Measurements from ENCODE around the gene SCAMP4.
A peak's percentile ranks its signal among the peaks of the same experiment; 100 is the strongest.
"Not testable (repeated sequence)": the region's sequence is repeated elsewhere in the genome, so short reads cannot be mapped to it uniquely, and the experiment has no call there.

SCAMP4 gene

GRCh38 chr19:1875265-1875645 lies 29.9 kb upstream of the SCAMP4 start:
- Histone ChIP-seq H3K4me3 (ENCODE audit: low read depth, low read length) (peak overlapping the region; percentile 95), H3K4me1 (ENCODE audit: control insufficient read depth in 1 of 2, insufficient read depth in 2 of 2, low read length in 2 of 2) (peaks cover 10 to 11% of the 10 kb centered on the region in 2 experiments), H3K27ac (ENCODE audit: low read depth, low read length) (peak overlapping the region; percentile 42), H3K36me3 (ENCODE audit: control insufficient read depth in 1 of 2, insufficient read depth in 2 of 2, low read length in 2 of 2) (peaks cover 17 to 29% of the 10 kb centered on the region in 2 experiments), H3K4ac (ENCODE audit: low read depth, low read length) (peak overlapping the region; percentile 69), H3K9ac (ENCODE audit: low read length) (peak overlapping the region; percentile 94), H3K79me2 (ENCODE audit: control insufficient read depth, insufficient read depth, low read length, poor library complexity) (peaks cover 14% of the 10 kb centered on the region), H3K4me2 (ENCODE audit: low read length) (peak overlapping the region; percentile 70)
- H3K9me3 ChIP-seq (ENCODE audit: insufficient read depth, low read depth, low read length); H4K8ac ChIP-seq (ENCODE audit: low read depth, low read length); H3K27me3 ChIP-seq (ENCODE audit: insufficient read depth, low read length); H2BK12ac ChIP-seq (ENCODE audit: low read length); H4K12ac ChIP-seq (ENCODE audit: low read depth, low read length); H4K91ac ChIP-seq (ENCODE audit: low read depth, low read length); H2BK120ac ChIP-seq (ENCODE audit: insufficient read depth, low read length, poor library complexity); H3K18ac ChIP-seq (ENCODE audit: low read length); H3K23ac ChIP-seq (ENCODE audit: low read length); H2BK5ac ChIP-seq (ENCODE audit: low read depth, low read length, poor library complexity); H2AFZ ChIP-seq (ENCODE audit: insufficient read depth, low read length, poor library complexity); DNase-seq; H2AK5ac ChIP-seq (ENCODE audit: low read length); H3K14ac ChIP-seq (ENCODE audit: low read length); H3K79me1 ChIP-seq (ENCODE audit: low read length): not testable (repeated sequence)
- no CpG with 5 or more reads among the region's 11 CpGs for WGBS (ENCODE audit: extremely low coverage, insufficient coverage, insufficient read length)

- Histone ChIP-seq H3K9ac (ENCODE audit: low read length) (peak overlapping the region; percentile 94), H3K79me1 (ENCODE audit: low read length) (peaks cover 10% of the 10 kb centered on the region), H3K36me3 (ENCODE audit: control insufficient read depth in 1 of 2, insufficient read depth in 2 of 2, low read length in 2 of 2) (peaks cover 20 to 33% of the 10 kb centered on the region in 2 experiments), H3K79me2 (ENCODE audit: control insufficient read depth, insufficient read depth, low read length, poor library complexity) (peaks cover 14% of the 10 kb centered on the region), H2BK120ac (ENCODE audit: insufficient read depth, low read length, poor library complexity) (peak overlapping the region; percentile 34), H3K27ac (ENCODE audit: low read depth, low read length) (peak overlapping the region; percentile 42), H4K8ac (ENCODE audit: low read depth, low read length) (peak overlapping the region; percentile 83), H2AFZ (ENCODE audit: insufficient read depth, low read length, poor library complexity) (peak overlapping the region; percentile 67), H3K4me2 (ENCODE audit: low read length) (peak overlapping the region; percentile 70), H4K12ac (ENCODE audit: low read depth, low read length) (peak overlapping the region; percentile 45), H2AK5ac (ENCODE audit: low read length) (peak overlapping the region; percentile 61), H4K91ac (ENCODE audit: low read depth, low read length) (peak overlapping the region; percentile 86), H3K27me3 (ENCODE audit: insufficient read depth, low read length) (no peaks in the 10 kb centered on the region), H2BK5ac (ENCODE audit: low read depth, low read length, poor library complexity) (peak overlapping the region; percentile 66), H3K4me3 (ENCODE audit: low read depth, low read length) (peak overlapping the region; percentile 95), H3K4me1 (ENCODE audit: control insufficient read depth in 1 of 2, insufficient read depth in 2 of 2, low read length in 2 of 2) (peaks cover 10 to 11% of the 10 kb centered on the region in 2 experiments), H3K9me3 (ENCODE audit: insufficient read depth, low read depth, low read length) (peaks cover 4% of the 10 kb centered on the region), H2BK12ac (ENCODE audit: low read length) (peak overlapping the region; percentile 2), H3K18ac (ENCODE audit: low read length) (peak overlapping the region; percentile 79), H3K4ac (ENCODE audit: low read depth, low read length) (peak overlapping the region; percentile 69), H3K14ac (ENCODE audit: low read length) (peak overlapping the region; percentile 87), H3K23ac (ENCODE audit: low read length) (no peak overlapping the region)
- DNase-seq, result peak; percentile 93 to 94
- no CpG with 5 or more reads among the region's 87 CpGs for WGBS (ENCODE audit: extremely low coverage, insufficient coverage, insufficient read length)
Measured at GRCh38 chr19:1875646-1876495, 29.3 kb upstream of the SCAMP4 start.

DNA sequence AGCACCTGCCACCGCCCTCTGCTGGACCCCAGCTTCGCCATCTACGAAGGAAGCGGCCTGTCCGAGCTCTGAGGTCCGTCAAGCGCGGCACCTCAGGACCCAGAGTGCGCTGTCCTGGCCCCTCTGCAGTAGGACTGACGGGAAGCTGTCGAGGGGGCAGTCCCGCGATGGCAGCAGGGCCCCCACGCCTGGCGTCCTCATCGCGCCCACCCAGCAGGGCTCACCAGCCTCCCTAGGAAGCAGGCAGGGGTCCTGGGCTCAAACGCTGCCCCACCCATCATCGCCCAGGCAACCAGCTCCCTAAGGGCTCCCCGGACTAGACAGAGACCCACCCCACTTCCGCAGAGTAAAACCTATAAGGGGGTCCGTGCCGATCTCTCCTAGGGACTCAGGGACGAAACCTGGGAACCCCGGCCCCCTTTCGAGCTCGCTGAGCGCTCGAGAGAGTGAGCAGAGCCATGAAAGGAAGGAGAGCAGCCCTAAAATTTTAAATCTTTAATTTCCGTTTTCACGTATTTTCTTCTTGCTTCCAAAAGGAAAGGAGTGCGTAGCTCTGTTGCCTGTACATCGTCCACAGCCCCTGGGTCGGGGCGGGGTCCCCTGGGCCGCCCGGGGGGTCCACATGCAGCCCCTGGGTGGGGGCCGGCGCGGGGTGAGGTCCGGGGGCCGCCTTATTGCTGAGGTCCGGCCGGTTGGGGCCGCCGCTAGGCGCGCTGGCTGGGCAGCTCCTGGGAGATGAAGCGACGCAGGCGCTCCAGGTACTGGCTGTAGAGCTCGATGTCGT lies 28.5 kb upstream of the SCAMP4 start:
- H3K27me3 ChIP-seq (ENCODE audit: insufficient read depth, low read length); H2BK12ac ChIP-seq (ENCODE audit: low read length); H3K9me3 ChIP-seq (ENCODE audit: insufficient read depth, low read depth, low read length); DNase-seq; H3K23ac ChIP-seq (ENCODE audit: low read length); H3K79me1 ChIP-seq (ENCODE audit: low read length): not testable (repeated sequence)
- peak overlapping the region; percentile 10 for H3K9ac ChIP-seq (ENCODE audit: low read length)
- H3K4me3 ChIP-seq (ENCODE audit: low read depth, low read length), result peak overlapping the region; percentile 95
- H2BK5ac ChIP-seq (ENCODE audit: low read depth, low read length, poor library complexity), result peak overlapping the region; percentile 3
- H2AFZ ChIP-seq (ENCODE audit: insufficient read depth, low read length, poor library complexity), result peak overlapping the region; percentile 37
- H3K4me2 ChIP-seq (ENCODE audit: low read length), result peak overlapping the region; percentile 70
- peak overlapping the region; percentile 67 for H4K91ac ChIP-seq (ENCODE audit: low read depth, low read length)
- peak overlapping the region; percentile 15 for H3K27ac ChIP-seq (ENCODE audit: low read depth, low read length)
- H3K14ac ChIP-seq (ENCODE audit: low read length), result peak overlapping the region; percentile 87
- H2BK120ac ChIP-seq (ENCODE audit: insufficient read depth, low read length, poor library complexity), result peak overlapping the region; percentile 26
- H3K4me1 ChIP-seq (ENCODE audit: control insufficient read depth in 1 of 2, insufficient read depth in 2 of 2, low read length in 2 of 2), result peaks cover 10 to 11% of the 10 kb centered on the region in 2 experiments
- H3K36me3 ChIP-seq (ENCODE audit: control insufficient read depth in 1 of 2, insufficient read depth in 2 of 2, low read length in 2 of 2), result peaks cover 18 to 28% of the 10 kb centered on the region in 2 experiments
- peak overlapping the region; percentile 59 for H3K18ac ChIP-seq (ENCODE audit: low read length)
- H2AK5ac ChIP-seq (ENCODE audit: low read length), result peak overlapping the region; percentile 46
- peak overlapping the region; percentile 43 for H4K8ac ChIP-seq (ENCODE audit: low read depth, low read length)
- peak overlapping the region; percentile 10 for H4K12ac ChIP-seq (ENCODE audit: low read depth, low read length)
- H3K4ac ChIP-seq (ENCODE audit: low read depth, low read length), result peak overlapping the region; percentile 53
- H3K79me2 ChIP-seq (ENCODE audit: control insufficient read depth, insufficient read depth, low read length, poor library complexity), result peaks cover 14% of the 10 kb centered on the region
- WGBS (ENCODE audit: extremely low coverage, insufficient coverage, insufficient read length), result no CpG with 5 or more reads among the region's 53 CpGs

GRCh38 chr19:1877280-1877660 lies 27.9 kb upstream of the SCAMP4 start:
- WGBS (ENCODE audit: extremely low coverage, insufficient coverage, insufficient read length), result no CpG with 5 or more reads among the region's 47 CpGs

More at GRCh38 chr19:1877280-1877660, 27.9 kb upstream of the SCAMP4 start:
- H3K9me3 ChIP-seq (ENCODE audit: insufficient read depth, low read depth, low read length); H3K14ac ChIP-seq (ENCODE audit: low read length); H3K4me3 ChIP-seq (ENCODE audit: low read depth, low read length); H4K91ac ChIP-seq (ENCODE audit: low read depth, low read length); H4K8ac ChIP-seq (ENCODE audit: low read depth, low read length); H3K79me1 ChIP-seq (ENCODE audit: low read length); H2BK5ac ChIP-seq (ENCODE audit: low read depth, low read length, poor library complexity); H4K12ac ChIP-seq (ENCODE audit: low read depth, low read length); H2BK120ac ChIP-seq (ENCODE audit: insufficient read depth, low read length, poor library complexity); H3K27me3 ChIP-seq (ENCODE audit: insufficient read depth, low read length); DNase-seq; H3K23ac ChIP-seq (ENCODE audit: low read length); H2AK5ac ChIP-seq (ENCODE audit: low read length); H3K4ac ChIP-seq (ENCODE audit: low read depth, low read length); H3K27ac ChIP-seq (ENCODE audit: low read depth, low read length); H2BK12ac ChIP-seq (ENCODE audit: low read length); H3K9ac ChIP-seq (ENCODE audit: low read length); H3K18ac ChIP-seq (ENCODE audit: low read length); H2AFZ ChIP-seq (ENCODE audit: insufficient read depth, low read length, poor library complexity): not testable (repeated sequence)
- H3K79me2 ChIP-seq (ENCODE audit: control insufficient read depth, insufficient read depth, low read length, poor library complexity), result peaks cover 19% of the 10 kb centered on the region
- peaks cover 12 to 16% of the 10 kb centered on the region in 2 experiments for H3K4me1 ChIP-seq (ENCODE audit: control insufficient read depth in 1 of 2, insufficient read depth in 2 of 2, low read length in 2 of 2)
- peak overlapping the region; percentile 24 for H3K4me2 ChIP-seq (ENCODE audit: low read length)
- H3K36me3 ChIP-seq (ENCODE audit: control insufficient read depth in 1 of 2, insufficient read depth in 2 of 2, low read length in 2 of 2), result peaks cover 18 to 26% of the 10 kb centered on the region in 2 experiments

Data from trophoblast cell (in vitro differentiated cells and primary cell).